ENCODE measurements around the gene CD320.
"Not testable (repeated sequence)": the region's sequence is repeated elsewhere in the genome, so short reads cannot be mapped to it uniquely, and the experiment has no call there.

Gene CD320

GRCh38 chr19:8307965-8308866 lies at the start of gene CD320:
Gene CD320 (minus strand): TSS chr19:8308358. CDS start chr19:8308290, 68 bp downstream.
- peak; percentile 89 to 93 for DNase-seq

GRCh38 chr19:8357007-8357521 lies 48.9 kb upstream of the CD320 start:
- DNase-seq, result no peak

- DNase-seq, result no peak
These were observed 47.7 kb upstream of the CD320 start for GRCh38 chr19:8355631-8356402.

GRCh38 chr19:8352845-8353244 lies 44.7 kb upstream of the CD320 start:
- DNase-seq, result not testable (repeated sequence)

- DNase-seq, result no peak
These were observed 44.1 kb upstream of the CD320 start for GRCh38 chr19:8352134-8352827.

GRCh38 chr19:8349629-8350372 lies 41.6 kb upstream of the CD320 start:
- DNase-seq, result not testable (repeated sequence)

GRCh38 chr19:8343483-8343844 lies 35.3 kb upstream of the CD320 start:
- no peak for DNase-seq

- DNase-seq, result peak; percentile 60 to 62
These were observed 34.7 kb upstream of the CD320 start, which contains the start of gene KANK3 for GRCh38 chr19:8342684-8343482. Gene KANK3 (minus strand): TSS chr19:8343262. CDS start chr19:8337828, 5,434 bp downstream.

- DNase-seq, result no peak
These were observed 34.1 kb upstream of the CD320 start for GRCh38 chr19:8342316-8342683.

- DNase-seq, result not testable (repeated sequence)
These were observed 33.3 kb upstream of the CD320 start for GRCh38 chr19:8341504-8341903.

- DNase-seq, result no peak
These were observed 32.4 kb upstream of the CD320 start for GRCh38 chr19:8340341-8341096.

GRCh38 chr19:8338835-8339234 lies 30.7 kb upstream of the CD320 start:
- no peak for DNase-seq

- no peak for DNase-seq
These were observed 29.6 kb upstream of the CD320 start for GRCh38 chr19:8337728-8338127.

GRCh38 chr19:8336660-8337059 lies 28.5 kb upstream of the CD320 start:
- DNase-seq, result no peak

- no peak for DNase-seq
These were observed 28.0 kb upstream of the CD320 start for GRCh38 chr19:8336072-8336569.

GRCh38 chr19:8335343-8336071 lies 27.3 kb upstream of the CD320 start:
- peak; percentile 73 for DNase-seq

GRCh38 chr19:8334458-8335342 lies 26.5 kb upstream of the CD320 start:
- DNase-seq, result peak; percentile 73 to 79

- DNase-seq, result peak in 1 of 2 experiments; percentile 14
These were observed 25.8 kb upstream of the CD320 start for GRCh38 chr19:8333767-8334457.

All from SHP77 (cell line).